ENCODE results near the gene CLSTN2. TPM values are rescaled to one million over a fixed set of nuclear protein-coding genes. Genes with fewer than 3 reads are reported as not detected.

CLSTN2 gene
- total RNA-seq, 4 donors from 2014 or later, result 2.7 to 5.0 (median 3.1) TPM

DNA sequence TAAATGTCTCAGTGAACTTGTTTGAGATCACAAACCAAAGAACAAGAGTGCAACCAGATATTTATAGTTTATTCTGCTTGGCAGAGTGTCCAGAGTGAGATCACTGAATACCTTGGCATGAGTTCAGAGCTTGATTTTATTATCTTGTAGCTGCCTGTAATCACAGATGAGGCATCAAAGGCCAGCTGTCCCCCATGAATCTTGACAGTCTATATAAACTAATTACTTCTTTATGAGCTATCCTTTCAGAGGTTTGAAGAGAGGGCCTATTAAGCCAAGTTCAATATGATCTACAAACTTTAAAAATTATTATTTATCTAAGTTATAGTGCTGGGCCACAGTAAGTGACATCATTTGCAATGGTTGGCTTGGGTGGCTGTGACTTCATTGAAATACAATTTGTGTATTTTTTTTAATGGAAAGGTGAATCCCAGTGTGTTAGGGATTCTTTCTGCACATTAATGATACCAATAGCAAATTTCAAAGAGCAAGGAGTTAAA, 251.5 kb downstream of the CLSTN2 start:
- DNase-seq, result no peak
- H3K4me3 ChIP-seq, result no peak overlapping the region
- peaks cover 0 to 9% (median 0%) of the 10 kb centered on the region in 4 donors for H3K4me1 ChIP-seq
- no peak overlapping the region for H3K27ac ChIP-seq
- H3K27me3 ChIP-seq, result no peaks in the 10 kb centered on the region
- H3K36me3 ChIP-seq, result no peaks in the 10 kb centered on the region
- no peaks in the 10 kb centered on the region for H3K9me3 ChIP-seq
- TF ChIP-seq, protein P1, sequence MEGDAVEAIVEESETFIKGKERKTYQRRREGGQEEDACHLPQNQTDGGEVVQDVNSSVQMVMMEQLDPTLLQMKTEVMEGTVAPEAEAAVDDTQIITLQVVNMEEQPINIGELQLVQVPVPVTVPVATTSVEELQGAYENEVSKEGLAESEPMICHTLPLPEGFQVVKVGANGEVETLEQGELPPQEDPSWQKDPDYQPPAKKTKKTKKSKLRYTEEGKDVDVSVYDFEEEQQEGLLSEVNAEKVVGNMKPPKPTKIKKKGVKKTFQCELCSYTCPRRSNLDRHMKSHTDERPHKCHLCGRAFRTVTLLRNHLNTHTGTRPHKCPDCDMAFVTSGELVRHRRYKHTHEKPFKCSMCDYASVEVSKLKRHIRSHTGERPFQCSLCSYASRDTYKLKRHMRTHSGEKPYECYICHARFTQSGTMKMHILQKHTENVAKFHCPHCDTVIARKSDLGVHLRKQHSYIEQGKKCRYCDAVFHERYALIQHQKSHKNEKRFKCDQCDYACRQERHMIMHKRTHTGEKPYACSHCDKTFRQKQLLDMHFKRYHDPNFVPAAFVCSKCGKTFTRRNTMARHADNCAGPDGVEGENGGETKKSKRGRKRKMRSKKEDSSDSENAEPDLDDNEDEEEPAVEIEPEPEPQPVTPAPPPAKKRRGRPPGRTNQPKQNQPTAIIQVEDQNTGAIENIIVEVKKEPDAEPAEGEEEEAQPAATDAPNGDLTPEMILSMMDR (IDR thresholded peaks at IDR 0.05), result no peak
- TF ChIP-seq POLR2A (IDR thresholded peaks at IDR 0.05), result no peak

DNA sequence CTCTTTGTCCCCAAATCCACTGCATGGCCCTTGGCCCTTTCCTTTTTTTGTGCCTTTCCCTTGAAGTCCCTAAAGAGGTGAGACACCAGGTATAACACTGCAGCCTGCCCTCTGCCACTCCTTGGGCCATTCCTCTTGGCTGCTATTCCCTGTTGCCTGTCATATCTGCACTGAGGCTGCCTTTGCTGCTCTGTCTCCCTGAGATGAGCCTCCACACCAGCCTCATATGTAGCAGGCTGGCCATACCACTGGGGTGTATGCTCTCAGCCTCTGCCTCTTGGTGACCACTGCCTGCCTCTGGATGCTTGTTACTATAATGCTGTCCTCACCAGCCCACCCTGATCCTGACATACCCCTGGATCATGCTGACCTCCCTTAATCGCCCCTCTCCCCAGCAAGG, 252.0 kb downstream of the CLSTN2 start:
- no peak for TF ChIP-seq POLR2A (IDR thresholded peaks at IDR 0.05)
- TF ChIP-seq, protein P1 (IDR thresholded peaks at IDR 0.05), result no peak
- Histone ChIP-seq H3K9me3 (no peaks in the 10 kb centered on the region), H3K27ac (no peak overlapping the region), H3K27me3 (no peaks in the 10 kb centered on the region), H3K4me1 (peaks cover 0 to 9% (median 0%) of the 10 kb centered on the region in 4 donors), H3K36me3 (no peaks in the 10 kb centered on the region), H3K4me3 (no peak overlapping the region)
- no peak for DNase-seq

DNA sequence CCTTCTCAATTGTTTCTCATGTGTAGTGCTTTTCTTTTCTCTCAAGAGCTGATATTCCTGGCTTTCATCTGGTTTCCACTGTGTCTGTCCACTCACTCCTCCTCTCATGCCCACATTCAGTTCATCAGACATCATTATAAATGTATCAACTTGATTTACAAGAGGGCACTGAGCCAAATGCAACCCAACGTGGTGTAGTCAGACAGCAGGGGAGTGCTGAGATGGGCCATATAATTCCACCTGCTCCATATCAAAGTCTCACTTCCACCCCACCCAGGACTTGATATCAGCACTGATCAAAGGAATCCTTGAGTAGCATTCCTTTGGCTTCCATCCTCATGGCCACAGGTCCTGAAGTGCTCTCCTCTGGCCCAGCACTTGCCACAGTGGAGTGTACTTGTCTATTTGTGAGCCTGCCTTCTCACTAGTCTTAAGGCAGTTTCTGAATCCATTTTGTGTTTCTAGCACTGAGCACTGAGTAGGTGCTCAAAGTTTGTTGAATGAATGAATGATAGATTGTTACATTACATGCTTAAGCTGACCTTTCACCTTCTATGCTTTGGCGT, 252.8 kb downstream of the CLSTN2 start:
- TF ChIP-seq, protein P1 (IDR thresholded peaks at IDR 0.05), result no peak
- no peak for TF ChIP-seq POLR2A (IDR thresholded peaks at IDR 0.05)
- no peaks in the 10 kb centered on the region for H3K27me3 ChIP-seq
- no peaks in the 10 kb centered on the region for H3K36me3 ChIP-seq
- no peak overlapping the region for H3K27ac ChIP-seq
- H3K4me1 ChIP-seq, result peaks cover 0 to 9% (median 0%) of the 10 kb centered on the region in 4 donors
- no peak overlapping the region for H3K4me3 ChIP-seq
- DNase-seq, result no peak
- no peaks in the 10 kb centered on the region for H3K9me3 ChIP-seq

DNA sequence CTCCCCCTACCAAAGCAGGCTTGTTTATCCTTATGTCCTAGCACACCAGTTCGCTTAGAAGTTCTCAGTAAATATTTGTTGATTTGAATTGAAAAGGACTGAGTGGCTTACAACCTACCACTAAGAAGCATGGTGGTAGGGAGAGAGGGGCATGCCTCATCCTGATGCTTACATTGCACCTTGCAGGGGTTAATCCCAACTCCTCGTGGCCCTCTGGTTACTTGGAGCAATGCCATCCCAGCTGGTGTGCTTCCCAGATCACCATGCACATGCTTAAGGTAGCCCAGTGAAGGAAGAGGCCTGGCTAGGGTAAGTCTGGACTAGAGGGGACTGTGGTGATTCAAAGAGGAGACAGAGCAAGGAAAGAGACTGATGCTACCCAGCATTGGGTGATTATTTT, 253.3 kb downstream of the CLSTN2 start:
- no peak for TF ChIP-seq POLR2A (IDR thresholded peaks at IDR 0.05)
- TF ChIP-seq, protein P1 (IDR thresholded peaks at IDR 0.05), result no peak
- Histone ChIP-seq H3K27me3 (no peaks in the 10 kb centered on the region), H3K4me3 (no peak overlapping the region), H3K27ac (no peak overlapping the region), H3K36me3 (no peaks in the 10 kb centered on the region), H3K4me1 (peaks cover 0 to 9% (median 0%) of the 10 kb centered on the region in 4 donors), H3K9me3 (no peaks in the 10 kb centered on the region)
- DNase-seq, result no peak

DNA sequence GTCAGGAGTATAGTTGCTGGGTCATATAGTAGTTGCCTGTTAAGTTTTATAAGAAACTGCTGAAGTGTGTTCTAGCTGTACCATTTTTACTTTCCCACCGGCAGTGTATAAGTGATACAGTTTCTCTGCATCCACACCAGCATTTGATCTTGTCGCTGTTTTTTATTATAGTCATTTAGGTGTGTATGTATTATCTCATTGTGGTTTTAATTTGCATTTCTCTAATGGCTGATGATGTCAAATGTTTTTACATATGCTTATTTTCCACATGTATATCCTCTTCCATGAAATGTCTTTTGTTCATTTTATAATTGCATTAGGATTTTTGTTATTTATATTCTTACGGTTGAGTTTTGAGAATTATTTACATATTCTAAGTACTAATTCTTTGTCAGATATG, 254.3 kb downstream of the CLSTN2 start:
- H3K4me3 ChIP-seq, result no peak overlapping the region
- no peak overlapping the region for H3K27ac ChIP-seq
- peaks cover 0 to 9% (median 0%) of the 10 kb centered on the region in 4 donors for H3K4me1 ChIP-seq
- no peaks in the 10 kb centered on the region for H3K27me3 ChIP-seq
- no peak for DNase-seq
- no peaks in the 10 kb centered on the region for H3K36me3 ChIP-seq
- no peak for TF ChIP-seq POLR2A (IDR thresholded peaks at IDR 0.05)
- TF ChIP-seq, protein P1 (IDR thresholded peaks at IDR 0.05), result no peak
- no peaks in the 10 kb centered on the region for H3K9me3 ChIP-seq
